Amniotic stem cell (primary cell): ENCODE data around the gene NR5A1.

Source experiments
- DNase-seq: peaks from one replicate; lab custom pipeline; 2025; lab: John Stamatoyannopoulos, UW

Gene NR5A1

DNA sequence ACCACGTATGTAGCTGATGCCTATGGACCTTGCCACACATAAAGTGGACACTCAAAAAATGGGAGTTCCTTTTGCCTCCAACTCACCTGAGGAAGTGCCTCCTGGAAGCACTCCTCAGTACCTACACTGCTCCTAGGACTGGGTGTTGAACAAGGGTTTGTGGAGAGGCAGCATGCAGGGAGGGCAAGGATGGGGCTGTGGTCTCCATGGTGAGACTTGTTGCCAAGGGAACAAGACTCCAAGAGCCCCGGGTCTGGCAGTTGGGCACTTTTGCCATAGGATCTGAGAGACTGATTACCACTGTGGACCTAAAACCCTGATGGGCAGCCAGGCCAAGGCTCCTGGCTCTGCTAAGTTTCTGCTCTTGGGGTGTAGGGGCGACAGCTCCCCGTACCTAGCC lies 6.9 kb upstream of the NR5A1 start:
- DNase-seq = no peak

DNA sequence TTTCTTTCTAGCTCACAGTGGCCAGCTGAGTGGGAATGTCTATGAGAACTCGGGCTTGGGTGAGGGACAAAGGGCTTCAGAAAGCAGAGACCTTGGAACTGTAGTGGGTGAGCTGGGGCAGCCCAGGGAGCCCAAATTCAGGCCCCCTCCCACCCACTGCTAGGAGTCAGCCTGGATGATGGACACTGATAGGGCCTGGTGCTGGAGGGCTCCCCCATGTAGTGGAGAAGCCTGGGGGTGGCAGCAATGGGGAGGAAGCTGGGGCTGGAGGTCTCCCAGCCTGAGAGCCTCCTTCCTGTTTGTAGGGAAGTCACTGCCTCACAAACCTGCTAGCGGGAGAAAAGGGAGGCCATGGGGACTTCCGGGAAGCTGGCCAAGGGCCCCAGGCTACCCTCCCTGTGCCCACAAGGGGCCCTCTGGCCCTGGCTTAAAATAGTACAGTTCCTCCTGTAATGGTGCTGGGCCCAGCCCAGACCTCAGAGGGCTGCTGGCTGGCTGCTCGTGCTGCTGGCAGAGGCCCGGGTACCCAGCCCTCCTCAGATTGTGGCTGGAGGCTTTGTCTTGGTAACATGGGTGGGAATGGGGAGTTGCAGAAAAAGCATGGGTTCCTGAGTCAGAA lies 6.3 kb upstream of the NR5A1 start:
- no peak for DNase-seq

DNA sequence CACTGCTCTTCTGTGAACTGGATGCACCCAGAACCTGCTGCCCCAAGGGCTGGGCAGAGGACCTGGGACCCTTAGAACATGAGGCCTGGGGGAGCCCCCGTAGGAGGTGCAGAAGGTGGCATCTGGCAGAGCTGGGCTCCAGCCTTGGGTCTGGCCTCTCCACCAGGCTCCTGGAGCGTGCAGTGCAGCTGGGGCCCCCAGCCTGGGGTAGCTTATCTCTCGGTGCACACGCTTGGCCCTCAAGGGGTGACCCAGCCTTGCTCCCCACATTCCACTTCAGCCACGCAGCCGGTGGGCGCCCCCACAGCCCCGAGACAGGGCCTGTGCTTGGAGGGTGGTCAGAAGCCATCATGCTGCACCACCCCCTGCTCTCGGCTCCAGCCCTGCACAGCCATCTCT lies 5.6 kb upstream of the NR5A1 start:
- no peak for DNase-seq

DNA sequence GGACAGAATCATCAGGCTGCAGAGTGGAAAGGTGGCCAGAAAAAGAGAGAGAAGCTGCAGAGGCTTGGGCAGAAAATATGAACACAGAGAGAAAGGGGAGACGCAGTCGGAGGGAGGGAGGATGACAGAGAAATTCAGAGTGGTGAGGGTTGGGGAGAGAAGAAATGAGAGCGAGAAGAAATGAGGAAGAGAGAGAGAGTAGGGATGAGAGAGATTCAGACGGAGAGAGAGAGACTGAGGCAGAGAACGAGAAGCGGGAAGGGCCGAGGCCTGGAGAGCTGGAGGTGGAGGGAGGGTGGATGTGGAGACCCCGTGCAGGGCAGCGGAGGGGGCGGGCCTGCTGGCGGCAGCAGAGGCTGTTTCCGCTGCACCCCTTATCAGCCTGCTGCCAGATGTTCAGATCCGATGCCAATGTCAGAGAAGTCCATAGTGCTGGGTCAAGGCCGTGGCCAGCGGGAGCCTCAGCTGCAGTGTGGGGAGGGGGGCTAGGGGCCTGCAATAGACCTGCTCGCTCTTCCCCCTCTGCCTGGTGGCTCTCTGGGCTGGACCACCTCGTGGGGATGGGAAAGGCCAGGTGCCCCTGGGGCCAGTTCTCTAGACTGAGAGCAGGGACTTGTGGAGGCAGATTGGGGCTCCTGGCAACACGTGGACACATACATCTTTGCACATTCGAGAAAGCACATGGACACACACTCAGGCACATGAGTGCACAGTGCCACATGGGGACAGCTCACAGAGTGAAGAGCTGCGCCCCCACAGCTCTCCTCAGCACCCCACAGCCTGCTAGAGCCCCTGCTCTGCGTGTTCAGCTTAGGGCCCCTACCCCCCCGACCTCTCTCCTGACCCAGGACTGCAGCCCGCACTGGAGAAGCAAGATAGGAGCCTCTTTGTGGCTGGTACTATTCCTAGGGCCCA lies 4.9 kb upstream of the NR5A1 start:
- no peak for DNase-seq

- no peak for DNase-seq
These were observed 4.2 kb upstream of the NR5A1 start for GRCh38 chr9:124511426-124511840.

DNA sequence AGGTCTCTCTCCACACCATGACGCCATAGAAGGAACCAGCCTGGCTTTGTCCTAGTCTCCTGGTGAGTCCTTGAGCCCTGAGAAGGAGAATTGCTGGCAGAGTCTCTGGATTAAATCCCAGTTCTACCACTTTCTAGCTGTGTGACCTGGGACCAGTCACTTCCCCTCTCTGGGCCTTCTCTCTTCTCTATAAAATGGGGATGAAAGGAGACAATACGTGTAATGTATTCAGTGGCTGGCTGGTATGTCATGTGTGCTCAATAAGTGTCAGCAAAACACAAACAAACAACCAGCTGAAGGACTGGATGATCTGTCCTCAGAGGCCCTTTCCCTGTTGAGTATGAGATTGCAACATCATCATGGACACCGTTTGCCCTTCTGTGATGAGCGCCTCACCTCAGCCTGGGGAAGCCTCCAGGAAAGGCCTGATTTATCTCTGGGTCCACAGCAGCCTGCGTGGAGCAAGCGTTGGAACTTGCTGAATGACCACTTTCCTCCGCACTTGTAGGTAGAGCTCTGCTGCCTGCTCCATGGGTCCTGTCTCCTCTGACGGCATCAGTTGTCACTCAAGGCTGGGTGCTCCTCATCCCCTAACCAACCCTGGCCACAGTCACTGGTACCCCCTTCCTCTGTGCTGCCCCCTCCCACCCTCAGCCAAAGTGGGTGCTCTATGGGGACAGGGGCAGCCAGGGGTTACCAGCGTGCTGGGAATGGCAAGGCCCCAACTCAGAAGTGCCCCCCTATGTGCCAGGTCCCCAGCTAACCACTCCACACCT lies 3.6 kb upstream of the NR5A1 start:
- no peak for DNase-seq

DNA sequence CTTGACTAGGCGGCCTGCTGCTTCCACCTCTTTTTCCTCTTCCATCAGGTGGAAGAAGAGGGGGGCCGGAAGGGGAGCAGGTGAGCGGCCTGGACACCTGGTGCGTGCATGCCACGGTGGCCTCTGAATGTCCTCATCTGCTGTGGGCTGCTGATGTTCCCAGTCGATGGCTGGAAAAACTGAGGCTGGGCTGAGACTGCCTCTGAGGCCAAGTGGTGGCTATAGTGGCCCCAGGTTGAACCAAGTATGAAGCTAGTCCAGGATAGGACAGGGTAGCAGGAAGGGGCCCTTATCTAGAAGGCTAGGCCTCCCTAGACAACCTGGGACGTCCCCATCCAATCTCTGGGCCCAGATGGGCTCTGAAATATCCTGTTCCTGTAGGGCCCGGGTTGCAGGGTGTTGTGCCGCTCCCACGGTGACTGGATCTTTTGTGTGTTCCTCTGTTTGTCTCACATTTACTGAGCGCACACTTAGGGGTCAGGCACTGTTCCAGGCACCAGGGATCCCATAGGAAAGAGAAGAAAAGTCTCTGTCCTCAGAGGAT lies 753 bp upstream of the NR5A1 start:
- no peak for DNase-seq

DNA sequence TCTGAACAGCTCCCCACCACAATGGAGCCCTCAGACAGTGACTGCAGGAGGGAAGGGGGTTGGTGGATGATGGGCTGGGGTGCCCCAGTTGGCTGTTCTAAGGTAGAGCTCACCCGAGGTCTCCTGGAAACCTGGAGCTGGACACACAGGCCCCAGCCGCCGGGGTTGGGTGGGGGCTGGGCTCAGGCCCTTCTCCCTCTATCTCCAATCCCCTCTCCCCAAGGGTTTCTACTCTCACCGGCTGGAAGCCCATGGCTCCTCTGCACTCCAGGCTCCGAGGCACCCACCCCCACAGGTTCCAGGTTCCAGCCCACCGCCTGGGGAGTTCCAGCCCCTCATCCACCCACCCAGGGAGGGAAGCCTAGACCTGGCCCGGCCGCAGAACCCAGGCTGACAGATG lies 766 bp downstream of the NR5A1 start:
- DNase-seq = no peak

DNA sequence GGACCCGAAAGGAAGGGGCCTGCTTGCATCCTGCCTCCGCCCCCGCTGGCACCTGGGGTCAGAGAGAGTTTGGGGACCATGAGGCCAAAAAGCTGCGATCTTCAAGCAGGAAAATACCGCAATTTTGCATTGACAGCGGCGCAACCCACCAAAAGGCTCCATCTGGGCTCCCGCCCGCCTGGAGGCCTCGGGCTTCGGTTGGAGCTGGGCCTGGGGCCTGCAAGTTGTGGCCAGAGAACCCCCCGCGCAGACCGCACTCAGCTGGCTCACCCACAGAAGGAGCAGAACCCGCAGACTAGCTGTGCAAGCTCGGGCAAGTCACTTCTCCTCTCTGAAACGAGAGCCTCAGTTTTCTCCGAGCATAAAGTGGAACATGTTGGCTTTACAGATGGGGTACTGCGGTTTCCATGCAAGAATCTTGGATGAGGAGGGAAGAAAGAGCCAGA lies 1.3 kb downstream of the NR5A1 start:
- DNase-seq = no peak

- DNase-seq = no peak
These were observed 1.9 kb downstream of the NR5A1 start for GRCh38 chr9:124505006-124505900.

DNA sequence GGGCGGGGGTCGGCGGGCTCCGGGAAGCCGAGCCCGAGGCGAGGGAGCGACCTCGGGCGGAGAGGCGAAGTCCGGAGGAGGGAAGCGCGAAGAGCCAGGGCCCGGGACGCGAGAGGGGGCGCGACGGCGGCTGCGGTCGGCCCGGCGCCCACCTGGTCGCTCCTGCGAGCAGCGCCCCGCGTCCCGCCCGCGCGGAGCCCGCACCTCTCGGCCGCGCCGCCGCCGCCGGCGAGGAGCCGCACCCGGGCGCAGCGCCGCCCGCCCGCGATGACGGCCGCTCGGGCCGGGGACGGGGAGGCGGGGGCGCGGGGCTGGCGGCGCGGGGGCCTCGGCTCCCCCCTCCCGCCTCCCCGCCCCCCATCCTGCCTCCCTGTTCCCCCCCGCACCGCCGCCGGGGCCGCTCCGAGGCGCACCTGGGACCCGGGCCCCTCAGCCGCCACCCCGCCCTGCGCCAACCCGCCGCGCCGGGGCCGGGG lies 2.6 kb downstream of the NR5A1 start:
- DNase-seq = no peak

DNA sequence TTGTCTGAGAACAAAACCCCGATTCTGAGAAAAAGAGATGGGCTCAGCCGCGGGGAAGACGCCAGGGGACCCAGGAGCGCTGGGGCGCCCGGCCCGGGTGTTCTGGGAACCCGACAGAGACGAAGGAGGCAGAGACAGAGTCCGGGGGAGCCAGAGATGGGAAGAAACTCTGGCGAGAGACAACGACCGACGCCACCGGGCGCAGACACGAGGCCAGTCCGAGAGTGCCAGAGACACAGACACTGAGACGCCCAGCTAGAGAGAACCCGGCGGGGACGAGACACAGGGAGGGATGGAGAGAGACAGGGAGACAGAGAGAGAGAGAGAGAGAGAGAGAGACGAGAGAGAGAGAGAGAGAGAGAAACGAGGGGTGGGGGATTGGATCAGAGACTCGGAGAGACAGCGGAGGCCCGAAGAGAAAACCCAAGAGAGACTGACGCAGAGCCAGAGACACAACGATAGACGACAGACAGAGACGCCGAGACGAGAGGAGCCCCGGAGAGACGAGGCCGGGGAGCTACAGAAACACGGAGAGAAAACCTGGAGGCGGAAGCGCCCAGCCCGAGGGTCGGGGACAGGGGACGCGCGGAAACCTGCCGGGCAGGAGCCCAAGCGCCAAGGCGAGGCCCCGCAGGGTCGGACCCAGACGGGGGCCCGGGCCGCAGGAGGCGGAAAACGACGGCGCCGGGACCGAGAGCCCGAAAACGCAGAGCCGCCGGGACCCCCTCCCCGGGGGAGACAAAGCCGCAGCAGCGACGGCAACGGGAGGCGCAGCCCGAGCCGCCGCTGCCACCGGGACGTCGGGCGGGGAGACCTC lies 3.3 kb downstream of the NR5A1 start:
- no peak for DNase-seq

DNA sequence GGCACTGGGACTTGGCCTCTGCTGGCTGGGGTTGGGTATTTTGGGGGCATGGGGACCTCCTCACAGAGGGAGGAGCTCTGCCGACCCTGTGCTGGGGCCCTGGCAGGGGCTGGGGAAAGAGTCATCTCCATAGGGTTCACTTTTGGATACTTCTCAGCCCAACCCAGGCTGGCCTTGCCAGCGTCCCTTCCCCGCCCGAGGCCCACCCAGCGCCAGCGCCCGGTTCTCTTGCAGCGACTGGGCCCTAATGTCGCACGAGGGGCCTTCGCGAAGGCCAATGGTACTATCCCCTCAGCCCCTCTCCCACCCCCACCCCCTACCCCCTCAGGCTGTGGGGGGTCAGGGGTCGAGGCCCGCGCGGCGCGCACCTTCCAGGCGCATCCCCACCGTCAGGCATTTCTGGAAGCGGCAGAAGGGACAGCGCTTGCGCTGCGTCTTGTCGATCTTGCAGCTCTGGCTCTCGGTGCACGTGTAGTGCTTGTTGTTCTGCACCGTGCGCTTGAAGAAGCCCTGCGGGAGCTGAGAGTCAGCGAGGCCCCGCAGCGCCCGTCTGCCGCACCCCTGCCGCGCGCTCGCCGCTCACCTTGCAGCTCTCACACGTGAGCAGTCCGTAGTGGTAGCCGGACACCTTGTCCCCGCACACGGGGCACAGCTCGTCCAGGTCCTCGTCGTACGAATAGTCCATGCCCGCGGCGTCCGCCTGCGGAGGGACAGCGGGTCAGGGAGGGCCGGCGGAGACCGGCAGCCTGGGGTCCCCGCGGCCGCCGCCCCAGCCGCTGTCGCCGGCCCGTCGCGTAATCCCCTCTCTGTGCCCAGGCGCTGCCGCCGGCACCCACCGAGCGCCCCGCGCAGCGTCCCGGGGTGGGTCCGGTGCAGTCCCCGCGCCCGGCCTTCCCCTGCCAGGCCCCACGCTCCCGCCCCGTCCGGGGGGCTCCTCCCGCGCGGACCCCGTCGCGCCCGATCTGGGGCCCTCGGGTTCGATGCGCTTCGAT lies 4.2 kb downstream of the NR5A1 start:
- no peak for DNase-seq

DNA sequence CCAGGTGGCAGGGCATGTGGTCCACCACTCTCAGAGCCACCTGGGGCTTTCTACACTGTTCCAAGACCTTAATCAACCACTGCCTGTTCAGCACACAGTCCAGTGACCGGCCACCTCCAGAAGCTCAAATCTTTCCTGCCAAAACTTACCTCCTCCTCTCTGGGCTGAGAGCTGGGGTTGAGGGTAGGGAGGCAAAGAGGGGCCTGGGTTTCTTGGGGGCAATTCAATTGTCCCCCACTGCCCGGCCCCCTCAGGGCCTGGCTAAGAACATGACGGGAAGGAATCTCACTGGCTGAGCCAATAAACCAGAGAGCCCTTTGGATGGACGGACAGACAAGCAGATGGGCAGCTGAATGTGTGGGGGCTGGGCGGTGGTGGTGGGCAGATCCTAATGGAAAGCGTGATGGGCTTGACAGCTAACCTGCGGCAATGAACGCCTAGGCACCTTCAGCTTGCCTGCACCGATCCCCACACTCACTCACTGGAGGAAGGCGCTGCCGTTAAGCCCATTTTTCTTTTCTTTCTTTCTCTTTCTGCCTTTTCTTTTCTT lies 5.4 kb downstream of the NR5A1 start:
- no peak for DNase-seq

DNA sequence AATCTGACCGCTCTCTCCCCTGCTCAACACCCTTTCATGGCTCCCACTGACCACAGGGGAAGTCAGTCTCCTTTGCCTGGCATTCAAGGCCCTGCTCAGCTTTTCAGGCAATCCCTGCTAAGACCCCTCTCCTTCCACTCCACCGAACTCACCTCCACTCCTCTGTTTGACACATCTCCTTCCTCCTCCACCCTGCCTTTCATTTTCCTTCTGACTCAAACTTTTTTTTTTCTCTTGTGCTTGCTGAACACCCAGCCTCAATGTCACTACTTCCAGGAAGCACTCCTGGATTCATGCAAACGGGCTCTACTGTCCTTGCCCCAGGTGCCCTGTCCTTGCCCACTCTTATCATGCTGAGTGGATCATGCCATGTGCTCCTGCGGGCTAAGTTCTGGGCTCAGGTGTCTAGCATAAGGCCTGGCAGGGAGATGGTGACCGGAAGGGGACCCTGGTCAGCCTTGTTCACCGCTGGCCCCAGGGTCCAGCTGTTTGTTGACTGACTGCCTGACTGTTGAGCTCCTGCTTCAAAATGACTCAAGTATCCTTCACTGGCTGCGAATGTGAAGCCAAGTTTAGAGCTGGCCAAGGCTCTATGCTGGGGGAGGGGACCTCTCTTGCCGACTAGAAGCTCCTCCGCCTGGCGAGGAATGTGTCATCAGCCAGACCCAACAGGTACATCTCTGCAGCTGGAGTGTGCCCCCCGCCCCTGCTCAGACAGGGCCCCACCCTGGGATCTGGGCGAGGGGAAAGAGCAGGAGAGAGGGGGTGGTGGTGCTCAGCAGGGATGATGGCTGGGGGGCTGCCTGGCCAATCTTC lies 6.2 kb downstream of the NR5A1 start:
- DNase-seq = no peak

DNA sequence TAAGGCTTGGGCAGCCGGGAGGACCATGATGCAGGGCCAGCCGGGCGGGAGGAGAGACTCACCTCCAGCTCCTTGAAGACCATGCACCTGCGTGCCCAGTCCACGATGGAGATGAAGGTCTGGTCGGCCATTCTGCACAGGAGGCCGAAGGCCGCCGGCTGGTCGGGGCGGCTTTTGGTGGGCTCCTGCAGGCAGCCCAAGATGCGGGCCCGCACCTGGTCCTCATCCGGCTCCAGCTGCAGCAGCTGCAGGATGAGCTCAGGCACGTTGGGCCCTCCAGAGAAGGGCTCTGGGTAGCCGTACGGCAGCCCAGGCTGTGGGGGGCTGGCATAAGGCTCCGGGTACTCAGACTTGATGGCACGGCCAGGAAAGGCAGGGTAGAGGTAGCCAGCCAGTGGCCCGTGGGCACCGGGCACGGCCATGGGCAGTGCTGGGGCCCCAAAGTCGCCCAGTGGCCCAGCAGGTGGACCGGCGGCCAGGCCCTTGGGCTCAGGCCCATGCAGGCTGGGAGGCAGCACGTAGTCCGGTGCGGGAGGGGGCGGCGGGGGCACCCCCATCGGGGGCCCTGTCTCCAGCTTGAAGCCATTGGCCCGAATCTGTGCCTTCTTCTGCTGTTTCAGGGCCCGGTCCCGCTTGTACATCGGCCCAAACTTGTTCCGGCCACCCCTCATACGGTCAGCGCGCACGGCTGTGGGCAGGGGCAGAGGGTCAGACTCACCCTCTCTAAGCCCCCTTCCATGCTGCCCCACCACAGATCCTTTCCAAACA lies 7.0 kb downstream of the NR5A1 start:
- DNase-seq = no peak

DNA sequence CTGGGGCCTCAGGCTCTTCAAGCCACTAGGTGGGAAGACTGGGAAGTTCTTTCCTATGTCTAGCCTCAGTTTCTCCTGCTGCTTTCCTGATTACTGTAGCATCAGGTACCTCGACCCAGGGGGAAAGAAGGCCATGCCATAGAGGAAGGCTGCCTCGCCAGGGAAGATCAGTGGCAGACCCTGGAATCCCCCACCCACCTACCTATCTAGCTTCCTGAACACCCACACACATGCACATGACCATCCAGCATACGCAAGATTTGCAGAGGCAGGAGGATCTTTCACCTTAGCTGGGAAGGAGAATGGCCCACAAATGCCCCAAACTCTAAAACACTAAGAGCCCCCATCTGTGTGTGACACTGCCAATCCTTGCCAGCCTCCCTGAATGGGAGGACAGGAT lies 8.0 kb downstream of the NR5A1 start:
- DNase-seq = no peak
